ENCODE results near the gene ABLIM1.

DNA sequence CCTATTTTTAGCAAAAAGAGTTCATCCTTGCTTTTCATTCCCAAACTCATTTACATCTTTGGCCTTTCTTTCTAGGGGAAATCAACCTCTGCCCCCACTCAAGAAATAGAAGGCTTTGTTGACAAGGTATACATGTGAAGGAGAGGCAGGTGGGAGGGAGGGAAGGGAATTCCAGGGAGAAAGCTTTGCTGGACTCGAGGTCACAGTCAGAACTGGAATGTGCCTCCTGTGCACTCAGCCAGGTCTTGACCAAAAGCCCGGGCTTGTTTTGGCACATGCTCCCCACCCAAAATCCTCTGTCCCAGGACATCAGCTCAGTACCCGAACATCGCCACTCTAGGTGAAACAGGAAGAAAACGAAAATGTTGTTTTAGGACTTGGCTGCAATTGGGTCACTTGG is 61.3 kb downstream of the ABLIM1 start:
- TF ChIP-seq, protein P1, sequence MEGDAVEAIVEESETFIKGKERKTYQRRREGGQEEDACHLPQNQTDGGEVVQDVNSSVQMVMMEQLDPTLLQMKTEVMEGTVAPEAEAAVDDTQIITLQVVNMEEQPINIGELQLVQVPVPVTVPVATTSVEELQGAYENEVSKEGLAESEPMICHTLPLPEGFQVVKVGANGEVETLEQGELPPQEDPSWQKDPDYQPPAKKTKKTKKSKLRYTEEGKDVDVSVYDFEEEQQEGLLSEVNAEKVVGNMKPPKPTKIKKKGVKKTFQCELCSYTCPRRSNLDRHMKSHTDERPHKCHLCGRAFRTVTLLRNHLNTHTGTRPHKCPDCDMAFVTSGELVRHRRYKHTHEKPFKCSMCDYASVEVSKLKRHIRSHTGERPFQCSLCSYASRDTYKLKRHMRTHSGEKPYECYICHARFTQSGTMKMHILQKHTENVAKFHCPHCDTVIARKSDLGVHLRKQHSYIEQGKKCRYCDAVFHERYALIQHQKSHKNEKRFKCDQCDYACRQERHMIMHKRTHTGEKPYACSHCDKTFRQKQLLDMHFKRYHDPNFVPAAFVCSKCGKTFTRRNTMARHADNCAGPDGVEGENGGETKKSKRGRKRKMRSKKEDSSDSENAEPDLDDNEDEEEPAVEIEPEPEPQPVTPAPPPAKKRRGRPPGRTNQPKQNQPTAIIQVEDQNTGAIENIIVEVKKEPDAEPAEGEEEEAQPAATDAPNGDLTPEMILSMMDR (IDR thresholded peaks at IDR 0.05), result no peak
- TF ChIP-seq POLR2A (IDR thresholded peaks at IDR 0.05), result no peak
